HCT116 (cell line): ENCODE data around the gene IL1RAPL1. TPM values are rescaled to one million over a fixed set of nuclear protein-coding genes. Genes with fewer than 3 reads are reported as not detected.

Source experiments
- ATAC-seq: fragments of 200-7000 bp; cut with Tn5 transposase; 2 replicates; pipeline ENCODE4 v1.9.1; 2020; ENCODE audit warnings: mild to moderate bottlenecking, moderate library complexity
- BruUV-seq: library from RNA; stranded (reverse); fragments of 400-500 nt; replicated peaks from 2 replicates; lab custom pipeline; 2021; lab: Mats Ljungman, UMichigan
- CTCF ChIA-PET: fragments of 300-600 bp; sonication (Branson Sonifier 250); formaldehyde crosslinking; loops from one replicate; lab custom pipeline; 2021; ENCODE audit warnings: antibody characterized with exemption; lab: Charles Lee
- POLR2A ChIA-PET: fragments of 300-600, 350-600 bp; sonication (Branson Sonifier 250); formaldehyde crosslinking; loops from one replicate; lab custom pipeline; 2021; ENCODE audit warnings: antibody characterized with exemption; lab: Charles Lee
- RAD21 ChIA-PET, 2 experiments: fragments of 300-600 bp; sonication (Branson Sonifier 250); formaldehyde crosslinking; loops; one replicate each; lab custom pipeline; 2023; ENCODE audit warnings: low total read pairs in 2 of 2; ENCODE audit not compliant: uncharacterized antibody in 2 of 2, unreplicated experiment in 2 of 2, low non-redundant PET in 1 of 2; lab: Charles Lee
- DNase-seq: peaks from one replicate; pipeline ENCODE4 v3.0.0-alpha.2; 2010; ENCODE audit warnings: low read depth, low spot score
- H2AFZ ChIP-seq: fragments of 200-600 bp; shearing (Covaris generic), sonication (generic); 2 replicates; pipeline ENCODE4 v1.6.1; 2017; ENCODE audit warnings: low read depth, mixed run types, mixed read lengths, antibody characterized with exemption, low read length; ENCODE audit not compliant: poor library complexity, severe bottlenecking
- H3K27ac ChIP-seq: 2 replicates; pipeline ENCODE4 v1.5.1; 2012; ENCODE audit warnings: low read depth, low read length
- H3K27me3 ChIP-seq: fragments of 200-600 bp; sonication (generic); 2 replicates; pipeline ENCODE4 v1.6.1; 2016; ENCODE audit warnings: mixed run types, low read length, mixed read lengths; ENCODE audit not compliant: insufficient read depth
- H3K36me3 ChIP-seq, 2 experiments: fragments of 200-500 bp in 1 of 2; fragments of 200-600 bp in 1 of 2; sonication (Bioruptor generic) in 1 of 2; sonication (generic) in 1 of 2; 2 replicates each; pipeline versions ENCODE4 v1.5.1 to v1.6.1; 2014 to 2016; ENCODE audit warnings: low read length in 2 of 2, inconsistent platforms in 1 of 2, mixed read lengths in 1 of 2, mixed run types in 1 of 2; ENCODE audit not compliant: insufficient read depth in 2 of 2, control insufficient read depth in 1 of 2
- H3K4me1 ChIP-seq, 2 experiments: fragments of 200-600 bp in 1 of 2; sonication (generic) in 1 of 2; 2 replicates each; pipeline versions ENCODE4 v1.5.1 to v1.6.1; 2012 to 2017; ENCODE audit warnings: low read length in 2 of 2, inconsistent platforms in 1 of 2, mild to moderate bottlenecking in 1 of 2, mixed read lengths in 1 of 2, mixed run types in 1 of 2, moderate library complexity in 1 of 2; ENCODE audit not compliant: insufficient read depth in 2 of 2, control insufficient read depth in 1 of 2
- H3K4me2 ChIP-seq: fragments of 200-600 bp; sonication (generic); 2 replicates; pipeline ENCODE4 v1.6.1; 2017; ENCODE audit warnings: mixed run types, low read length, mixed read lengths
- H3K4me3 ChIP-seq, 2 experiments: fragments of 200-600 bp in 1 of 2; sonication (generic) in 1 of 2; replicated peaks in 1 of 2; 2 replicates each; pipeline ENCODE4 v1.5.1; 2011 to 2016; ENCODE audit warnings: low read length in 2 of 2, control low read depth in 1 of 2, low read depth in 1 of 2, mild to moderate bottlenecking in 1 of 2, mixed read lengths in 1 of 2, mixed run types in 1 of 2
- H3K79me2 ChIP-seq: fragments of 200-600 bp; sonication (generic); 2 replicates; pipeline ENCODE4 v1.6.1; 2017; ENCODE audit warnings: mild to moderate bottlenecking, mixed run types, low read length, moderate library complexity, mixed read lengths; ENCODE audit not compliant: insufficient read depth
- H3K9ac ChIP-seq: fragments of 200-600 bp; sonication (generic); 2 replicates; pipeline ENCODE4 v1.6.1; 2016; ENCODE audit warnings: low read length, mixed read lengths
- H3K9me2 ChIP-seq: fragments of 200-600 bp; sonication (generic), shearing (Covaris generic); 2 replicates; pipeline ENCODE4 v1.6.1; 2017; ENCODE audit warnings: mixed run types, mild to moderate bottlenecking, moderate library complexity; ENCODE audit not compliant: insufficient read depth
- H3K9me3 ChIP-seq, 2 experiments: fragments of 200-500 bp in 1 of 2; fragments of 200-600 bp in 1 of 2; sonication (Bioruptor generic) in 1 of 2; sonication (generic) in 1 of 2; 2 replicates each; pipeline ENCODE4 v1.6.1; 2014 to 2017; ENCODE audit warnings: low read length in 2 of 2, mixed read lengths in 2 of 2, inconsistent platforms in 1 of 2, low read depth in 1 of 2, mild to moderate bottlenecking in 1 of 2, mixed run types in 1 of 2, moderate library complexity in 1 of 2; ENCODE audit not compliant: control insufficient read depth in 1 of 2, insufficient read depth in 1 of 2
- H4K20me1 ChIP-seq: fragments of 200-600 bp; sonication (generic), shearing (Covaris generic); 2 replicates; pipeline ENCODE4 v1.6.1; 2017; ENCODE audit warnings: mixed run types, mild to moderate bottlenecking, moderate library complexity; ENCODE audit not compliant: insufficient read depth
- ATF3 ChIP-seq: IDR thresholded peaks from 2 replicates; pipeline ENCODE4 v1.6.1; 2012
- CBX3 ChIP-seq: IDR thresholded peaks from 2 replicates; pipeline ENCODE4 v1.6.1; 2012; ENCODE audit warnings: low read depth
- CEBPB ChIP-seq: IDR thresholded peaks from 2 replicates; pipeline ENCODE4 v1.6.1; 2012; ENCODE audit warnings: low read depth
- CTCF ChIP-seq, 3 experiments: fragments of 200-600 bp in 1 of 3; sonication (generic) in 1 of 3; IDR thresholded peaks in 2 of 3; conservative IDR thresholded peaks in 1 of 3; 2 replicates each; pipeline ENCODE4 v1.5.1; 2012 to 2017; ENCODE audit warnings: low read depth in 2 of 3, low read length in 2 of 3, antibody characterized with exemption in 1 of 3, borderline replicate concordance in 1 of 3, control low read depth in 1 of 3, mild to moderate bottlenecking in 1 of 3, mixed read lengths in 1 of 3, mixed run types in 1 of 3, moderate library complexity in 1 of 3; ENCODE audit not compliant: insufficient read depth in 1 of 3
- EGR1 ChIP-seq: IDR thresholded peaks from 2 replicates; pipeline ENCODE4 v1.6.1; 2012; ENCODE audit warnings: low read depth
- ELF1 ChIP-seq: IDR thresholded peaks from 2 replicates; pipeline ENCODE4 v1.6.1; 2012; ENCODE audit warnings: low read depth, borderline replicate concordance
- EZH2 ChIP-seq: fragments of 200-600 bp; sonication (generic); IDR thresholded peaks from 2 replicates; pipeline ENCODE4 v1.6.1; 2017; ENCODE audit warnings: antibody characterized with exemption, mixed run types
- EZH2phosphoT487 ChIP-seq: fragments of 200-600 bp; IDR thresholded peaks from 2 replicates; pipeline ENCODE4 v1.6.1; 2018; ENCODE audit warnings: antibody characterized with exemption, borderline replicate concordance
- FOSL1 ChIP-seq: IDR thresholded peaks from 2 replicates; pipeline ENCODE4 v1.6.1; 2012; ENCODE audit warnings: low read depth
- JUND ChIP-seq: IDR thresholded peaks from 2 replicates; pipeline ENCODE4 v1.6.1; 2012
- MAX ChIP-seq: IDR thresholded peaks from 2 replicates; pipeline ENCODE4 v1.6.1; 2012
- POLR2A ChIP-seq: IDR thresholded peaks from 2 replicates; pipeline ENCODE4 v1.7.0; 2011; ENCODE audit warnings: borderline replicate concordance; ENCODE audit not compliant: insufficient read depth, insufficient read length; ENCODE audit errors: extremely low read depth
- POLR2AphosphoS5 ChIP-seq: IDR thresholded peaks from 2 replicates; pipeline ENCODE4 v1.6.1; 2011; ENCODE audit warnings: mild to moderate bottlenecking, low read depth, low read length, moderate library complexity
- RAD21 ChIP-seq: IDR thresholded peaks from 2 replicates; pipeline ENCODE4 v1.6.1; 2012; ENCODE audit warnings: low read depth, mild to moderate bottlenecking
- REST ChIP-seq: IDR thresholded peaks from 2 replicates; pipeline ENCODE4 v1.6.1; 2012; ENCODE audit warnings: low read depth
- SP1 ChIP-seq: IDR thresholded peaks from 2 replicates; pipeline ENCODE4 v1.6.1; 2012; ENCODE audit warnings: low read depth
- YY1 ChIP-seq: IDR thresholded peaks from 2 replicates; pipeline ENCODE4 v1.6.1; 2011; ENCODE audit warnings: low read length, low read depth, moderate library complexity, mild to moderate bottlenecking; ENCODE audit not compliant: insufficient replicate concordance; ENCODE audit errors: extremely low read depth
- ZBTB33 ChIP-seq: IDR thresholded peaks from 2 replicates; pipeline ENCODE4 v1.6.1; 2011; ENCODE audit warnings: mild to moderate bottlenecking, low read length, moderate library complexity; ENCODE audit not compliant: insufficient replicate concordance; ENCODE audit errors: extremely low read depth
- ZFX ChIP-seq: fragments of 450-650 bp; IDR thresholded peaks from 2 replicates; pipeline ENCODE4 v1.6.1; 2017
- ZNF274 ChIP-seq: fragments of 200-500 bp; sonication (Bioruptor generic); IDR thresholded peaks from 2 replicates; pipeline ENCODE4 v1.6.1; 2014; ENCODE audit warnings: mild to moderate bottlenecking, low read depth, low read length, inconsistent platforms
- intact Hi-C: fragments of 100-400 bp; cut with micrococcal nuclease; formaldehyde crosslinking; loops from 2 replicates; pipeline ENCODE4 v1.10.0; 2022
- total RNA-seq: library from RNA; stranded (reverse); gene quantifications from one replicate; pipeline ENCODE4 v1.2.1, GENCODE V29; 2021; ENCODE audit not compliant: unreplicated experiment

Gene IL1RAPL1
- total RNA-seq, 1 experiment from 2014 or later, result 2.8 TPM

GRCh38 chrX:29432534-29432933 lies 845.3 kb downstream of the IL1RAPL1 start:
- DNase-seq (no peak), ATAC-seq (no peak)
- ChIA-PET CTCF (no interaction called here), POLR2A (no interaction called here), RAD21 (no interaction called here)
- no TSS peak for BruUV-seq
- H3K9me2 ChIP-seq, result no peaks in the 10 kb centered on the region
- H3K4me2 ChIP-seq, result no peak overlapping the region
- H3K9ac ChIP-seq, result no peak overlapping the region
- H3K4me3 ChIP-seq, result no peak overlapping the region
- no peaks in the 10 kb centered on the region for H4K20me1 ChIP-seq
- no peaks in the 10 kb centered on the region for H3K27me3 ChIP-seq
- H3K36me3 ChIP-seq, result no peaks in the 10 kb centered on the region
- H3K27ac ChIP-seq, result no peak overlapping the region
- no peak for TF ChIP-seq SP1
- no peak for TF ChIP-seq JUND
- TF ChIP-seq YY1, result no peak
- no peak for TF ChIP-seq EGR1
- no peak for TF ChIP-seq POLR2A
- TF ChIP-seq CTCF (IDR thresholded peaks at IDR 0.05 in 2 of 3, conservative IDR thresholded peaks at IDR 0.05 in 1 of 3; ENCODE audit: borderline replicate concordance in 1 of 3, insufficient read depth in 1 of 3, low read depth in 2 of 3, low read length in 2 of 3), result no peak
- TF ChIP-seq CBX3, result no peak
- no peak for TF ChIP-seq REST
- TF ChIP-seq FOSL1, result no peak
- TF ChIP-seq ELF1, result no peak
- TF ChIP-seq ZBTB33, result no peak
- TF ChIP-seq POLR2AphosphoS5, result no peak
- TF ChIP-seq EZH2phosphoT487, result no peak
- TF ChIP-seq ATF3, result no peak
- TF ChIP-seq ZNF274, result no peak
- TF ChIP-seq ZFX, result no peak
- no peak for TF ChIP-seq EZH2
- TF ChIP-seq MAX, result no peak
- no peak for TF ChIP-seq RAD21
- no peak for TF ChIP-seq CEBPB
- no peak overlapping the region for H2AFZ ChIP-seq
- H3K9me3 ChIP-seq, result no peaks in the 10 kb centered on the region; a peak in 1 of 4 replicates
- peaks cover 0 to 6% of the 10 kb centered on the region in 2 experiments; a peak in 3 of 4 replicates for H3K4me1 ChIP-seq
- intact Hi-C loops, result no loop called here
- no peaks in the 10 kb centered on the region for H3K79me2 ChIP-seq
